H1 (cell line): ENCODE measurements around the gene USH2A. TPM values are rescaled to one million over a fixed set of nuclear protein-coding genes. Genes with fewer than 3 reads are reported as not detected.

Experiments used
- CTCF ChIA-PET: fragments of 300-600 bp; sonication (Branson Sonifier 250); formaldehyde crosslinking; loops from one replicate; lab custom pipeline; 2021; ENCODE audit not compliant: partially characterized antibody; lab: Charles Lee
- POLR2A ChIA-PET: fragments of 300-600 bp; sonication (Branson Sonifier 250); formaldehyde crosslinking; loops from one replicate; lab custom pipeline; 2021; ENCODE audit warnings: inconsistent platforms; ENCODE audit not compliant: partially characterized antibody; lab: Charles Lee
- DNase-seq, 2 experiments: peaks; one replicate each; pipeline versions ENCODE4 v3.0.0 to v3.0.0-alpha.2; 2010 to 2022; ENCODE audit warnings: low spot score in 2 of 2, low read depth in 1 of 2, mixed read lengths in 1 of 2
- FAIRE-seq: peaks from 2 replicates; lab custom pipeline; 2011; peaks lifted over from hg19 to GRCh38; lab: Jason Lieb, UNC
- H2AFZ ChIP-seq: 2 replicates; pipeline ENCODE4 v1.8.1; 2012; ENCODE audit warnings: low read length, inconsistent platforms
- H2AK5ac ChIP-seq: 2 replicates; pipeline ENCODE4 v1.6.1; 2013; ENCODE audit warnings: low read depth, low read length
- H2BK120ac ChIP-seq: replicated peaks from 2 replicates; pipeline ENCODE3; 2013; ENCODE audit warnings: low read depth, low read length, inconsistent platforms
- H2BK12ac ChIP-seq: 2 replicates; pipeline ENCODE4 v1.6.1; 2013; ENCODE audit warnings: low read depth, low read length
- H2BK15ac ChIP-seq: 2 replicates; pipeline ENCODE4 v1.6.1; 2013; ENCODE audit warnings: low read length
- H2BK20ac ChIP-seq: 2 replicates; pipeline ENCODE4 v1.6.1; 2013; ENCODE audit warnings: low read length
- H2BK5ac ChIP-seq: 2 replicates; pipeline ENCODE4 v1.6.1; 2013; ENCODE audit warnings: low read depth, low read length
- H3K14ac ChIP-seq: 2 replicates; pipeline ENCODE4 v1.6.1; 2013; ENCODE audit warnings: inconsistent platforms; ENCODE audit not compliant: insufficient read length
- H3K18ac ChIP-seq: 2 replicates; pipeline ENCODE4 v1.6.1; 2013; ENCODE audit warnings: low read length; ENCODE audit errors: extremely low read depth
- H3K23ac ChIP-seq: 2 replicates; pipeline ENCODE4 v1.6.1; 2013; ENCODE audit warnings: inconsistent platforms; ENCODE audit not compliant: insufficient read length
- H3K23me2 ChIP-seq: 2 replicates; pipeline ENCODE4 v1.6.1; 2013; ENCODE audit warnings: low read depth, low read length
- H3K27ac ChIP-seq: 2 replicates; pipeline ENCODE4 v1.6.1; 2011; ENCODE audit warnings: low read depth, low read length, inconsistent platforms
- H3K27me3 ChIP-seq, 4 experiments: replicated peaks in 1 of 4; 1 replicate in 1 of 4; 2 replicates in 3 of 4; pipeline versions ENCODE4 v1.6.1 to v1.8.1; 2011 to 2013; ENCODE audit warnings: low read length in 3 of 4, mild to moderate bottlenecking in 3 of 4, inconsistent platforms in 2 of 4, mixed read lengths in 2 of 4, moderate library complexity in 1 of 4; ENCODE audit not compliant: control insufficient read depth in 3 of 4, insufficient read depth in 3 of 4; ENCODE audit errors: extremely low read depth in 1 of 4
- H3K36me3 ChIP-seq, 4 experiments: 2 replicates each; pipeline versions ENCODE4 v1.6.1 to v1.8.1; 2011 to 2013; ENCODE audit warnings: mild to moderate bottlenecking in 4 of 4, low read length in 3 of 4, moderate library complexity in 2 of 4, control low read depth in 1 of 4, inconsistent platforms in 1 of 4; ENCODE audit not compliant: insufficient read depth in 4 of 4, control insufficient read depth in 2 of 4
- H3K4ac ChIP-seq: replicated peaks from 2 replicates; pipeline ENCODE3; 2013; ENCODE audit warnings: low read length, low read depth, mixed read lengths, inconsistent platforms; ENCODE audit not compliant: insufficient read length
- H3K4me1 ChIP-seq, 4 experiments: replicated peaks in 1 of 4; 1 replicate in 1 of 4; 2 replicates in 3 of 4; pipeline versions ENCODE4 v1.6.1 to v1.8.1; 2011 to 2013; ENCODE audit warnings: low read length in 3 of 4, inconsistent platforms in 2 of 4, mixed read lengths in 1 of 4; ENCODE audit not compliant: insufficient read depth in 4 of 4, control insufficient read depth in 3 of 4
- H3K4me2 ChIP-seq, 2 experiments: 2 replicates each; pipeline versions ENCODE4 v1.6.1 to v1.8.1; 2011 to 2013; ENCODE audit warnings: low read depth in 2 of 2, low read length in 2 of 2, control low read depth in 1 of 2, inconsistent platforms in 1 of 2, mild to moderate bottlenecking in 1 of 2; ENCODE audit not compliant: insufficient read depth in 1 of 2
- H3K4me3 ChIP-seq, 4 experiments: fragments of 200-600, 300-600 bp in 1 of 4; sonication (generic), shearing (Covaris generic), sonication (Bioruptor Twin) in 1 of 4; 2 replicates each; pipeline versions ENCODE4 v1.5.1 to v1.8.1; 2011 to 2016; ENCODE audit warnings: low read length in 4 of 4, low read depth in 3 of 4, control low read depth in 2 of 4, inconsistent platforms in 2 of 4, mild to moderate bottlenecking in 2 of 4, mixed read lengths in 1 of 4, moderate library complexity in 1 of 4; ENCODE audit not compliant: insufficient read depth in 2 of 4; ENCODE audit errors: extremely low read depth in 1 of 4
- H3K56ac ChIP-seq: replicated peaks from 2 replicates; pipeline ENCODE3; 2013; ENCODE audit warnings: low read depth, mild to moderate bottlenecking, mixed read lengths, low read length, inconsistent platforms; ENCODE audit not compliant: insufficient read length
- H3K79me1 ChIP-seq: 2 replicates; pipeline ENCODE4 v1.6.1; 2013; ENCODE audit warnings: low read depth, low read length, control low read depth
- H3K79me2 ChIP-seq, 2 experiments: 2 replicates each; pipeline versions ENCODE4 v1.6.1 to v1.8.1; 2012 to 2013; ENCODE audit warnings: low read length in 2 of 2, mild to moderate bottlenecking in 2 of 2, inconsistent platforms in 1 of 2; ENCODE audit not compliant: insufficient read depth in 2 of 2, control insufficient read depth in 1 of 2
- H3K9ac ChIP-seq, 4 experiments: replicated peaks in 1 of 4; 1 replicate in 1 of 4; 2 replicates in 3 of 4; pipeline versions ENCODE4 v1.6.1 to v1.8.1; 2011 to 2013; ENCODE audit warnings: low read depth in 3 of 4, low read length in 3 of 4, control low read depth in 2 of 4, mild to moderate bottlenecking in 2 of 4, moderate library complexity in 2 of 4, inconsistent platforms in 1 of 4; ENCODE audit errors: extremely low read depth in 1 of 4
- H3K9me3 ChIP-seq, 2 experiments: 2 replicates each; pipeline versions ENCODE4 v1.6.1 to v1.8.1; 2012 to 2013; ENCODE audit warnings: mild to moderate bottlenecking in 2 of 2, moderate library complexity in 2 of 2, control low read depth in 1 of 2, inconsistent platforms in 1 of 2, low read depth in 1 of 2, low read length in 1 of 2, mixed read lengths in 1 of 2; ENCODE audit not compliant: insufficient read depth in 2 of 2
- H4K20me1 ChIP-seq, 2 experiments: replicated peaks in 1 of 2; 2 replicates each; pipeline versions ENCODE3 to v1.8.1; 2011 to 2013; ENCODE audit warnings: inconsistent platforms in 2 of 2, low read length in 2 of 2, mild to moderate bottlenecking in 1 of 2; ENCODE audit not compliant: insufficient read depth in 2 of 2, control insufficient read depth in 1 of 2
- H4K5ac ChIP-seq: 2 replicates; pipeline ENCODE4 v1.6.1; 2013; ENCODE audit warnings: low read length, low read depth, mixed read lengths, inconsistent platforms; ENCODE audit not compliant: insufficient read length
- H4K8ac ChIP-seq: 2 replicates; pipeline ENCODE4 v1.8.0; 2013; ENCODE audit warnings: mild to moderate bottlenecking, moderate library complexity, low read length, inconsistent platforms; ENCODE audit not compliant: insufficient read depth; ENCODE audit errors: extremely low read depth
- H4K91ac ChIP-seq: replicated peaks from 2 replicates; pipeline ENCODE3; 2013; ENCODE audit warnings: low read length, mixed read lengths, inconsistent platforms; ENCODE audit not compliant: insufficient read length
- HDAC6 ChIP-seq: IDR thresholded peaks from one replicate; pipeline ENCODE4 v1.7.1; 2012; ENCODE audit warnings: low read depth, mild to moderate bottlenecking, inconsistent platforms, low read length, moderate library complexity
- WGBS, 2 experiments: shearing (Covaris generic) in 1 of 2; methylation state at CpG; one replicate each; pipeline versions ENCODE4 v1.1.6 to v1.1.7; 2013 to 2015; ENCODE audit warnings: low lambda C conversion rate in 2 of 2, mixed read lengths in 2 of 2, inconsistent platforms in 1 of 2, low coverage in 1 of 2, missing lambda C conversion rate in 1 of 2; ENCODE audit not compliant: insufficient replicate concordance in 2 of 2, insufficient coverage in 1 of 2, insufficient read length in 1 of 2; ENCODE audit errors: extremely low coverage in 1 of 2, missing lambda C conversion rate in 1 of 2; 5-methylcytosine and 5-hydroxymethylcytosine counted together
- polyA plus RNA-seq, 7 experiments: library from polyadenylated mRNA; depleted of rRNA in 3 of 7; stranded (reverse) in 5 of 7; unstranded in 2 of 7; fragments of >200 nt in 5 of 7; fragments of 200-250 nt in 2 of 7; gene quantifications; 1 replicate in 5 of 7; 2 replicates in 1 of 7; 4 replicates in 1 of 7; pipeline versions ENCODE4 v1.2.1 to v1.2.3, GENCODE V29; 2011 to 2013; ENCODE audit warnings: missing spikeins in 2 of 7, mixed read lengths in 2 of 7
- total RNA-seq: library from RNA; stranded (reverse); fragmentation: NEBNext Ultra II Directional; extraction: Animal tissue kit (Norgen Biotek cat#: 25700); gene quantifications from 2 replicates; pipeline ENCODE4 v1.2.1, GENCODE V29; 2021

The USH2A gene
- total and polyA plus RNA-seq, 2 of the 8 experiments (the other 6 are each of a cell fraction or from before 2014, with no cell fraction given), result 0.02 to 0.17 TPM

GRCh38 chr1:215584389-215584788 lies 838.9 kb downstream of the USH2A start:
- Histone ChIP-seq H2AFZ (no peak overlapping the region), H3K4me2 (no peak overlapping the region), H3K23ac (no peak overlapping the region), H2BK120ac (no peak overlapping the region), H3K27me3 (no peaks in the 10 kb centered on the region), H3K9me3 (0 out of 4 replicates have a peak, but pooled peaks cover 0 to 2% of the 10 kb centered on the region in 2 experiments), H2BK20ac (no peak overlapping the region), H2BK5ac (no peak overlapping the region), H3K4me1 (peaks cover 0 to 3% (median 1%) of the 10 kb centered on the region in 4 experiments; a peak in 4 of 7 replicates), H3K9ac (no peak overlapping the region), H3K14ac (no peak overlapping the region), H2BK15ac (no peak overlapping the region), H4K91ac (no peak overlapping the region), H4K5ac (no peak overlapping the region), H2BK12ac (no peak overlapping the region), H2AK5ac (no peak overlapping the region), H3K79me2 (no peaks in the 10 kb centered on the region), H3K56ac (no peak overlapping the region), H3K4ac (no peak overlapping the region), H4K8ac (no peak overlapping the region), H3K36me3 (peaks cover 0 to 55% (median 17%) of the 10 kb centered on the region in 4 experiments; a peak in 5 of 8 replicates), H3K18ac (no peak overlapping the region), H4K20me1 (peaks cover 0 to 2% of the 10 kb centered on the region in 2 experiments), H3K79me1 (no peaks in the 10 kb centered on the region; the same call in 1 of the 2 replicates), H3K27ac (no peak overlapping the region), H3K23me2 (no peaks in the 10 kb centered on the region), H3K4me3 (no peak overlapping the region)
- 83% methylated on average over 1 of the region's 1 CpG; no CpG with 5 or more reads in 1 of the 2 experiments for WGBS, 2 experiments
- CTCF ChIA-PET, result no interaction called here
- no peak for FAIRE-seq
- POLR2A ChIA-PET, result interaction anchor here (1.0 kb wide), 1 partner anchor 17 kb away, joined by 4 read pairs; the partner anchor contains the start of gene KCTD3
- TF ChIP-seq HDAC6, result no peak
- no peak for DNase-seq
